Measurements from ENCODE around the gene TRIM71. TPM values are rescaled to one million over a fixed set of nuclear protein-coding genes. Genes with fewer than 3 reads are reported as not detected.
"Not testable (repeated sequence)": the region's sequence is repeated elsewhere in the genome, so short reads cannot be mapped to it uniquely, and the experiment has no call there.

Gene TRIM71
- polyA plus RNA-seq, 6 donors from 2014 or later: not detected

DNA sequence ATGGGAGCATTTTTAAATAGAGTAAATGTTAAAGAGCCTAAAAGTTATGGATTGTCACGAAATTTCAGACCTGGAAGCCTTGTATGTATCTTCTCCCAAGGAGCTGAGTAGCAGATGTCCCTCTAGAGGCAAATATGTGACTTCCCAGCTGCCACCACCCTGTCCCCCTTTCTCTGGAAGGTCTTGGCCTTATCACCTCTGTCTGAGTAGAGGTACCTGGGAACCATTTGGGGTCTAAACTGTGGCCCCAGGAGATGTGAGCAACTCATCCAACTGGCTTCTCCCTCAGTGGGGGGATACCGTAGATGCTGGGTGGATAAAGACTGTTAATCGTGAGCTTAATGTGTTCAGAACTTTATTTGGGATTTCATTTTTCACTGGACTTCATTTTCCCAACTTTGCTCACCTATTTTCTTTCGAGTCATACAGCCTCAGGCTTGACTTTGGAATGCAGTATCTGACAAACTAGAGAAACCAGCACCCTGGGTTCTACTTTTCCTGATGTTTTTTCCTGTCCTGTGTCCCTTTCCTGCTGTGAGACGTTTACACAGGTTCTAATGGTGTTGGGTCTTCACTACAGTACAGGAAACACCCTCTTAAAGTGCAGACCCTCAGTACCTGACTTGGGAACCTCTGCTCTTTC, 80.3 kb downstream of the TRIM71 start:
- H3K4me1 Mint-ChIP-seq: peaks cover 0 to 5% (median 0%) of the 10 kb centered on the region in 3 donors
- no peaks in the 10 kb centered on the region for H3K36me3 Mint-ChIP-seq
- no peak overlapping the region for H3K4me3 Mint-ChIP-seq
- DNase-seq (no peak), ATAC-seq (ENCODE audit: low read depth in 2 of 2) (no peak)
- H3K27me3 Mint-ChIP-seq: peaks cover 7 to 10% (median 8%) of the 10 kb centered on the region in 3 donors
- no peaks in the 10 kb centered on the region for H3K9me3 Mint-ChIP-seq
- no peak overlapping the region for H3K27ac Mint-ChIP-seq

DNA sequence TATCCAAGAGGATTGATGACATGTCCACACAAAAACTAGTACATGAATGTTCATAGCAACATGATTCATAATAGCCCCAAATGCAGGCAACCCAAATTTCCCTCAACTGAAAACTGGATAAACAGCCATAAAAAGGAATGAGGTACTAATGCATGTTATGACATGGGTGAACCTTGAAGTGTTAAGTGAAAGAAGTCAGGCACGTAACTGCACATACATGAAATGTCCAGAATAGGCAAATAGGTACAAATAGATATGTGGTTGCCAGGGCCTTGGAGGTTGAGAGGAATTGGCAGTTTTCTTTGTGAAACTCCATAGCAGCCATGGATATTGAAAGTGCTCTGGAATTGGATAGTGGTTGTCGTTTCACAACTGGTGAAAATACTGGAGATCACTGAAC, 81.5 kb downstream of the TRIM71 start:
- Mint-ChIP-seq H3K4me1 (peaks cover 0 to 6% (median 0%) of the 10 kb centered on the region in 3 donors), H3K27ac (peak overlapping the region in 1 of 6 donors; percentile 49), H3K4me3 (no peak overlapping the region), H3K36me3 (no peaks in the 10 kb centered on the region), H3K27me3 (peaks cover 7 to 10% (median 8%) of the 10 kb centered on the region in 3 donors), H3K9me3 (peaks cover 0 to 5% (median 0%) of the 10 kb centered on the region in 7 donors)
- ATAC-seq (ENCODE audit: low read depth in 2 of 2): no peak
- DNase-seq: no peak

DNA sequence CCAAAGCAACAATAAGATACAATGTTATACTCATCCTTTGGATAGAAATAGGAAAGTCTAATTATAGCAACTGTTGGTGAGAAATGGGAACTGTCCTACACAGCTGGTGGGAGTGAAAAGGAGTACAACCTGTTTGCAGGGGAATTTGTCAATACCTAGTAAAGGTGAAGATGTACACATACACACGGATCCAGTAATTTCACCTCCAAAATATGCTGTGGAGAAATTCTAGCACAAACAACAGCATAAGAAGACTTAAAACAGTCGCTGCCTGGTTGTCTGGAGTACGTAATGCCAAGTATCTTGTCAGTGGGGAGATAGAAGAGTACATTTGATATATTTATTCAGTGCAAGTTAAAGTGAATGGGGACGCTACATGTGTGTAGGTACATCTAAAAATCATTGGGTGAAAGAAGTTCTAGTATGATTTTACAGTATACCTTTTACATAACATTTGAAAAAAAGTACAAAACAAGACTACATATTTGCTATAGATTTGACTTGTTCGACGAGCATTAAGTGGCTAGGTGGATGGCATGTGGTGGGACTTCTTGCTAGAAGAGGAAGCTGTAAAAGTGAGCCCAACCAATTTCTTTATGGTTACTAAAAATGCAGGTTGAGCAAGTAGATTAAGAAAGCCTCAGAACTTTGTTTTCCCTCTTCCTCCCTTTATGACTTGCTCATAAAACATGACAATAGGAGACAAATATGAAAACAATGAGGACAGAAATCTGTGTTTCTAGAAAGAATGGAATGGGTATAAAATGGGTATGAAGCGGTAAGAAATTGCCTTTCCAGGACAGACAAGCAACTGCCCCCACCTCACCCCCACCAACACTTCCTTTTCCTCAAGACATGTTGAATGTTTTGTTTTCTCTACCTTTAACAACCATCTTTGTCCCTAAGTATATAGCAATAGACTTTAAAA, 83.5 kb downstream of the TRIM71 start:
- H3K4me1 Mint-ChIP-seq: peaks cover 0 to 6% (median 0%) of the 10 kb centered on the region in 3 donors
- H3K4me3 Mint-ChIP-seq: no peak overlapping the region
- no peak overlapping the region for H3K27ac Mint-ChIP-seq
- no peak for ATAC-seq (ENCODE audit: low read depth in 2 of 2)
- H3K9me3 Mint-ChIP-seq: peaks cover 0 to 5% (median 0%) of the 10 kb centered on the region in 7 donors
- H3K36me3 Mint-ChIP-seq: no peaks in the 10 kb centered on the region
- H3K27me3 Mint-ChIP-seq: peaks cover 7 to 10% (median 8%) of the 10 kb centered on the region in 3 donors
- no peak for DNase-seq

DNA sequence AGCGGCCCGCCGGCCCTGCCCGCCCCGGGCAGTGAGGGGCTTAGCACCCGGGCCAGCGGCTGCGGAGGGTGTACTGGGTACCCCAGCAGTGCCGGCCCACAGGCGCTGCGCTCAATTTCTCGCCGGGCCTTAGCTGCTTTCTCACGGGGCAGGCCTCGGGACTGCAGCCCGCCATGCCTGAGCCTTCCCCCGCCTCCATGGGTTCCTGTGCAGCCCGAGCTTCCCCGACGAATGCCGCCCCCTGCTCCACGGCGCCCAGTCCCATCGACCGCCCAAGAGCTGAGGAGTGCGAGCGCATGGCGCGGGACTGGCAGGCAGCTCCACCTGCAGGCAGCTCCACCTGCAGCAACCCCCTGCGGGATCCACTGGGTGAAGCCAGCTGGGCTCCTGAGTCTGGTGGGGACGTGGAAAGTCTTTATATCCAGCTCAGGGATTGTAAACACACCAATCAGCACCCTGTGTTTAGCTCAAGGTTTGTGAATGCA, 85.1 kb downstream of the TRIM71 start:
- H3K9me3 Mint-ChIP-seq; H3K4me1 Mint-ChIP-seq; DNase-seq; ATAC-seq (ENCODE audit: low read depth in 2 of 2); H3K27ac Mint-ChIP-seq; H3K36me3 Mint-ChIP-seq: not testable (repeated sequence)
- Mint-ChIP-seq H3K27me3 (peaks cover 7 to 10% (median 8%) of the 10 kb centered on the region in 3 donors), H3K4me3 (peak overlapping the region in 7 of 8 donors; percentile 25 to 76 (median 70))

DNA sequence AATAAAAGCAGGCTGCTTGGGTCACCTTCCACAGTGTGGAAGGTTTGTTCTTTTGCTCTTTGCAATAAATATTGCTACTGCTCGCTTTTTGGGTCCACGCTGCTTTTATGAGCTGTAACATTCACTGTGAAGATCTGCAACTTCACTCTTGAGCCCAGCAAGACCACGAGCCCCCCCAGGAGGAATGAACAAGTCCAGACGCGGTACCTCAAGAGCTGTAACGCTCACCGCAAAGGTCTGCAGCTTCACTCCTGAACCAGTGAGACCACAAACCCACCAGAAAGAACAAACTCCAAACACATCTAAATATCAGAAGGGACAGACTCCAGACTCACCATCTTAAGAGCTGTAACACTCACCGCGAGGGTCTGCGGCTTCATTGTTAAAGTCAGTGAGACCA, 86.2 kb downstream of the TRIM71 start:
- no peaks in the 10 kb centered on the region for H3K36me3 Mint-ChIP-seq
- no peak for DNase-seq
- peaks cover 0 to 5% (median 0%) of the 10 kb centered on the region in 7 donors for H3K9me3 Mint-ChIP-seq
- no peak for ATAC-seq (ENCODE audit: low read depth in 2 of 2)
- peaks cover 0 to 6% (median 0%) of the 10 kb centered on the region in 3 donors for H3K4me1 Mint-ChIP-seq
- no peak overlapping the region for H3K27ac Mint-ChIP-seq
- peak overlapping the region in 2 of 8 donors; percentile 54 to 69 for H3K4me3 Mint-ChIP-seq
- H3K27me3 Mint-ChIP-seq: peaks cover 5 to 8% (median 7%) of the 10 kb centered on the region in 3 donors

DNA sequence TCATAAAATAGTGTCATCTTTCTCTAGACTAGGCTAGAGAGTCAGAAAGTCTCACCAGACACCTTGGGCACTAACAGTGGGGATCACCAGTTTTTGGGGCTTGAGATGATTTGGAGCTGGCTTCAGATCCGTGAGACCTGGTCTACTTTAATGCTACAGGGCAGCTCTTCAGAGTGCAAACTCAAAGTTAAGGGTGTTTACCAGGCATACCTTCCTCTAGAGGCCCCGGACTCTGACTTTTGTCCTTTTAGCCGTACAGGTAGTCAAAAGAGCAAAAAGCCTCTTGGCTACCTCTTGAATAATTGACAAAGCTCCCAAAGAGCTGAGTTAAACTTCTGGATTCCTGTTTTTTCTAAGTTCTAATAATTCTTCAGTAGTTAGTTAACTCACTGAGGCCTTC, 92.2 kb downstream of the TRIM71 start:
- ATAC-seq (ENCODE audit: low read depth in 2 of 2): no peak
- Mint-ChIP-seq H3K9me3 (peaks cover 0 to 2% (median 0%) of the 10 kb centered on the region in 7 donors), H3K4me3 (no peak overlapping the region), H3K27ac (no peak overlapping the region), H3K36me3 (no peaks in the 10 kb centered on the region), H3K27me3 (no peaks in the 10 kb centered on the region), H3K4me1 (peaks cover 0 to 4% (median 0%) of the 10 kb centered on the region in 3 donors)
- DNase-seq: no peak

DNA sequence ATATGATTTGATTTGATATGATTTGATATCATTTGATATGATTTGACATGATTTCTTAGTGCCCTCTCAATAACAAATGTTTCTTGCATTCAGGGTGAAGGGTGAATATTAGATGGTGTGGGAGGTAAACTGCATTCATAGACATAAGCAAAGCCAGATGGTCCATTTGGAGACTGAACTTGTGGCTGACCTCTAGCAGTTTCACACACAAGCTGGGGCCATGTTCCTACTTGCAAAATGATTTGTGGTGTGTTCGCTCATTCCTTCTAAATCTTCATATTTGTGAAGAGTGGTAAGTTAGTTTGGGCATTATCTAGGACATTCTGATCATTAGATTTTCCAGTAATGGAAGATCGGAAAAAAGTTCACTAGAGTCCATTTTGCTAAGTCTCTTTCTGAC, 93.2 kb downstream of the TRIM71 start:
- Mint-ChIP-seq H3K4me1 (peaks cover 0 to 4% (median 0%) of the 10 kb centered on the region in 3 donors), H3K36me3 (no peaks in the 10 kb centered on the region), H3K4me3 (no peak overlapping the region), H3K9me3 (peaks cover 0 to 2% (median 0%) of the 10 kb centered on the region in 7 donors), H3K27ac (no peak overlapping the region), H3K27me3 (no peaks in the 10 kb centered on the region)
- DNase-seq: no peak
- no peak for ATAC-seq (ENCODE audit: low read depth in 2 of 2)

DNA sequence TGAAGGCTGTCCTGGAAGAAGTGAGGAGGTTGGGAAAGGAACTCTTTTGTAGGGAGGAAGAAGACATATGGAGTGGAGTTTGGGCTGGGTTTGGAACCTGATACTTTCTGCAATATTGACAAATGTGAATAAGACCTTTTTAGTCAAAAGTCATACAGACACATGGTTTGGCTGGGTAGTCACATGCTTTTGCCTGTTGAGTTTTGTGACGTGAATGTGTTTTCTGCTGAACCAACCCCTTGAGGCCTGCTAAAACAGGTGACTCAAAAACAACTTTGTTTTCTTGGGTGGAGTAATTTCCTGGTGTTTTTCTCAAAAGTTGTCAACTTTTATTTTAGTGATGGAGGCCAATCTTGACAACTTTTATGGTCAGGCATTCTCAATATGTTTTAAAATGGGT, 94.2 kb downstream of the TRIM71 start:
- ATAC-seq (ENCODE audit: low read depth in 2 of 2) (no peak), DNase-seq (no peak)
- Mint-ChIP-seq H3K4me1 (peaks cover 0 to 4% (median 0%) of the 10 kb centered on the region in 3 donors), H3K9me3 (peaks cover 0 to 12% (median 6%) of the 10 kb centered on the region in 7 donors), H3K36me3 (peaks cover 0 to 7% of the 10 kb centered on the region in 2 donors), H3K27me3 (no peaks in the 10 kb centered on the region), H3K27ac (peak overlapping the region in 1 of 6 donors; percentile 27), H3K4me3 (no peak overlapping the region)

DNA sequence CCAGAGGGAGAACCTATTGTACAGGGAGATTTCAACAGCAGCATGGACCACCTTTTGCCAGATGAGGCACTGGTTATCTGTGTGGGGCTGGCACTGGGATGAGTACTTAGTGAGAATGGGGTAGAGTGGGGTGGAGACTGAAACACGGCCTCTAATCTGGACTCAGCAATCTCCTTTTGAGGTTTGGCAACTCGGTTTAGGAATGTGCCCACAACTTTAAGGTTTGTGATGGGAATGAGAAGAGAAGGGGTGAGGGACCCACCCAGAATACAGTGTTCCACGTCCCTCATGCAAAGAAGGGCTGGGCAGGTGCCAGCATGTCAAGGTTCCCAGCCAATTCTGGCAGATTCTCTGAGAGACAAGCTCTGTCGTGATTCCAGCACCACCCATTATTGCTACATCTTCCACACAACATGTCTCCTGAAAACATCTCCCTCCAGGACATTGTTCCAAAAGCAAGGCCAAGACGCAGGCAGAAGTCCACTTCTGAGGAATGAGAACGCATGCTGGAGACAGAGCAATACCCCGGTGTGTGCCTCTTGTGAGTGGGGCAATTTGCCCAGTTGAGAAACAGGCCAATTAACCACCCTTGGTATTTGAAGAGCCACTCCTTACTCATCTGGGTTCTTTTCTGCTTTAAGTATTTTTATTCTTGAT, 96.1 kb downstream of the TRIM71 start:
- peaks cover 0 to 4% (median 0%) of the 10 kb centered on the region in 3 donors for H3K4me1 Mint-ChIP-seq
- no peak for DNase-seq
- peak overlapping the region in 1 of 8 donors; percentile 45 for H3K4me3 Mint-ChIP-seq
- peaks cover 0 to 27% (median 17%) of the 10 kb centered on the region in 7 donors for H3K9me3 Mint-ChIP-seq
- no peaks in the 10 kb centered on the region for H3K27me3 Mint-ChIP-seq
- H3K27ac Mint-ChIP-seq: peak overlapping the region in 2 of 6 donors; percentile 12 to 37
- peaks cover 3 to 15% of the 10 kb centered on the region in 2 donors for H3K36me3 Mint-ChIP-seq
- ATAC-seq (ENCODE audit: low read depth in 2 of 2): no peak

DNA sequence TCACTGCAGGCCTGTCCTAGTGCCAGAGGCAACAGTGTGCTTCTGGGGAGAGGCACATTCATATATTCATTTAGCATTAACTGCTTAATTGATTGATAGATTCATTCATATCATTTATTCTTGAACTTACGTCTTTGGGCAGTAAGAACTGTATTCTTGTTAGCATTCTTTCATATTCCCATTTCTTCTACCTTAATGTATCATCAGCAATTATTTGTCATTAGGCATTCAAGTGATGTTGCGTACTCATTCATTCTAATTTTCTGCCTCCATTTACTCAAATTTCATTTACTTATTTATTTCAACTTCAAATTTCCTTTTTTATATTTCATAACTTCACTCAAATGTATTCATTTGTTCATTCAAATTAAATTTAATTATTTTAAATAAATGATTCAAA, 102.1 kb downstream of the TRIM71 start:
- no peak for ATAC-seq (ENCODE audit: low read depth in 2 of 2)
- no peak for DNase-seq
- Mint-ChIP-seq H3K4me3 (no peak overlapping the region), H3K27me3 (peaks cover 0 to 4% (median 0%) of the 10 kb centered on the region in 3 donors), H3K9me3 (peaks cover 0 to 28% (median 17%) of the 10 kb centered on the region in 7 donors), H3K27ac (no peak overlapping the region), H3K36me3 (peaks cover 3 to 15% of the 10 kb centered on the region in 2 donors), H3K4me1 (no peaks in the 10 kb centered on the region)

DNA sequence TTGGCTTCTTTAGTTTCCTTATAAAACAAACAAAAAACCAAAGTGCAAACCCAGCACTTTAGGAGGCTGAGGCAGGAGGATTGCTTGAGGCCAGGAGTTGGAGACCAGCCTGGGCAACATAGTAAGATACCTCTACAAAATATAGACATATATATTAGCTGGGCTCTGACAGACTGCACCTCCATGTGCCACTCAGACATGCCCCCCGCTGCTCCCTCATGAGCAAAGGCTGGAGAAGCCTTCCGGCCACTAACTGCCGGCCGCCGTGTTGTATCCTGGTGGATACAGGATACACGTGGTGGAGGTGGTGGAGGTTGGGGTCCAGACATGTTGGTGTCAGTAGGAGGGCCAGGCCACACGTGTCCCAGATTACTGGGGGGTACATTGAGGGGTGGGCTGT, 104.3 kb downstream of the TRIM71 start:
- Mint-ChIP-seq H3K27me3 (peaks cover 0 to 4% (median 0%) of the 10 kb centered on the region in 3 donors), H3K4me1 (no peaks in the 10 kb centered on the region), H3K9me3 (peaks cover 0 to 19% (median 10%) of the 10 kb centered on the region in 7 donors), H3K36me3 (peaks cover 3 to 7% of the 10 kb centered on the region in 2 donors), H3K27ac (no peak overlapping the region), H3K4me3 (no peak overlapping the region)
- no peak for ATAC-seq (ENCODE audit: low read depth in 2 of 2)
- DNase-seq: no peak

DNA sequence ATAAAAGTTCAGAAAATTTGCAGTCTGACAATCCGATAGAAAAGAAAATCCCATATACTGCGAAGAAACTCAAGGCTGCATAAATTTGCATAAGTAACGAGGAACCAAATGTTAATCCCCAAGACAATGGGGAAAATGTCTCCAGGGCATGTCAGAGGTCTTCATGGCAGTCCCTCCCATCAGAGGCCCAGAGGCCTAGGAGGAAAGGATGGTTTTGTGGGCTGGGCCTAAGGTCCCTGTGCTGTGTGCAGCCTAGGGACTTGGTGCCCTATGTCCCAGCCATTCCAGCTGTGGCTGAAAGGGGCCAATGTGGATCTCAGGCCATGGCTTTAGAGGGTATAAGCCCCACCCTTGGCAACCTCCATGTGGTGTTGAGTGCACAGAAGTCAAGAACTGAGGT, 112.4 kb downstream of the TRIM71 start:
- no peaks in the 10 kb centered on the region for H3K4me1 Mint-ChIP-seq
- no peak overlapping the region for H3K27ac Mint-ChIP-seq
- H3K36me3 Mint-ChIP-seq: peaks cover 12 to 14% of the 10 kb centered on the region in 2 donors
- peaks cover 0 to 22% (median 7%) of the 10 kb centered on the region in 3 donors for H3K27me3 Mint-ChIP-seq
- DNase-seq: no peak
- no peak overlapping the region for H3K4me3 Mint-ChIP-seq
- peaks cover 3 to 26% (median 7%) of the 10 kb centered on the region in 7 donors for H3K9me3 Mint-ChIP-seq
- no peak for ATAC-seq (ENCODE audit: low read depth in 2 of 2)

DNA sequence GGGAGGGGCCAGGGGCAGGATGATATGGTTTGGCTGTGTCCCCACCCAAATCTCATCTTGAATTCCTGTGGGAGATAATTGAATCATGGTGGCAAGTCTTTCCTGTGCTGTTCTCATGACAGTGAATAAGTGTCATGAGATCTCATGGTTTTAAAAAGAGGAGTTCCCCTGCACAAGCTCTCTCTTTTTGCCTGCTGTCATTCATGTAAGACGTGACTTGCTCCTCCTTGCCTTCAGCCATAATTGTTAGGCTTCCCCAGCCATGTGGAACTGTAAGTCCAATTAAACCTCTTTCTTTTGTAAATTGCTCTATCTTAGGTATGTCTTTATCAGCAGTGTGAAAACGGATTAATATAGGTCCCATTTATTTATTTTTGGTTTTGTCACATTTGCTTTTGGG, 113.5 kb downstream of the TRIM71 start:
- not testable (repeated sequence) for H3K4me3 Mint-ChIP-seq; H3K27ac Mint-ChIP-seq; H3K4me1 Mint-ChIP-seq; DNase-seq; ATAC-seq (ENCODE audit: low read depth in 2 of 2)
- Mint-ChIP-seq H3K27me3 (peaks cover 0 to 22% (median 7%) of the 10 kb centered on the region in 3 donors), H3K9me3 (peaks cover 3 to 26% (median 7%) of the 10 kb centered on the region in 7 donors), H3K36me3 (peaks cover 12 to 14% of the 10 kb centered on the region in 2 donors)
